Calu3 (cell line): Measurements from ENCODE around the gene RAI14. TPM values are rescaled to one million over a fixed set of nuclear protein-coding genes. Genes with fewer than 3 reads are reported as not detected.

Source experiments
- Bru-seq: library from RNA; stranded (reverse); fragments of 400-500 nt; gene quantifications from one replicate; lab custom pipeline; 2021; lab: Mats Ljungman, UMichigan
- BruChase-seq, 2 experiments: library from RNA; stranded (reverse); fragments of 400-500 nt; gene quantifications; one replicate each; lab custom pipeline; 2021; lab: Mats Ljungman, UMichigan
- BruUV-seq: library from RNA; stranded (reverse); fragments of 400-500 nt; replicated peaks from 2 replicates; lab custom pipeline; 2021; lab: Mats Ljungman, UMichigan
- CTCF ChIA-PET: fragments of 300-600 bp; sonication (Branson Sonifier 250); formaldehyde crosslinking; loops from one replicate; lab custom pipeline; 2022; ENCODE audit warnings: antibody characterized with exemption; lab: Charles Lee
- DNase-seq: peaks from one replicate; pipeline ENCODE4 v3.0.0; 2022
- H3K27ac Mint-ChIP-seq: one replicate; pipeline ENCODE4 v1.8.0; 2022; ENCODE audit warnings: mixed read lengths; ENCODE audit not compliant: unreplicated experiment
- H3K27me3 Mint-ChIP-seq: one replicate; pipeline ENCODE4 v1.8.0; 2022; ENCODE audit warnings: mixed read lengths; ENCODE audit not compliant: unreplicated experiment
- H3K36me3 Mint-ChIP-seq: one replicate; pipeline ENCODE4 v1.8.0; 2022; ENCODE audit warnings: mild to moderate bottlenecking, moderate library complexity, mixed read lengths; ENCODE audit not compliant: insufficient read depth, unreplicated experiment
- H3K4me1 Mint-ChIP-seq: one replicate; pipeline ENCODE4 v1.8.0; 2022; ENCODE audit warnings: mild to moderate bottlenecking, low read depth, mixed read lengths; ENCODE audit not compliant: unreplicated experiment
- H3K4me3 Mint-ChIP-seq: one replicate; pipeline ENCODE4 v1.8.0; 2022; ENCODE audit warnings: mild to moderate bottlenecking, low read depth, moderate library complexity, mixed read lengths; ENCODE audit not compliant: unreplicated experiment
- H3K9me3 Mint-ChIP-seq: one replicate; pipeline ENCODE4 v1.8.0; 2022; ENCODE audit warnings: low read depth, mixed read lengths; ENCODE audit not compliant: unreplicated experiment
- CTCF ChIP-seq: fragments of 200-600 bp; IDR thresholded peaks from one replicate; pipeline ENCODE4 v1.8.0; 2022; ENCODE audit warnings: antibody characterized with exemption; ENCODE audit not compliant: unreplicated experiment
- intact Hi-C: fragments of 100-400 bp; cut with micrococcal nuclease; formaldehyde crosslinking; loops from one replicate; pipeline ENCODE4 v1.10.0; 2022; ENCODE audit not compliant: unreplicated experiment
- long read RNA-seq: library from polyadenylated mRNA; stranded (forward); transcript quantifications from one replicate; pipeline ENCODE4 v2.0.0, GENCODE V29; 2022
- total RNA-seq: library from RNA; stranded (reverse); gene quantifications from 2 replicates; pipeline ENCODE4 v1.2.3, GENCODE V29; 2022

The RAI14 gene
- total RNA-seq: 56.2 and 84.3 TPM in 2 replicates
- Bru-seq, nascent RNA: percentile 83 among the genes with signal in this experiment
- BruChase-seq, experiment 1, labeled RNA remaining after a 6-hour chase: percentile 81 among the genes with signal in this experiment
- BruChase-seq, experiment 2, labeled RNA remaining after a 2-hour chase: percentile 80 among the genes with signal in this experiment
- long read RNA-seq, full-length matches to known transcripts: 16 of 23 reads
- long read RNA-seq, partial matches to known transcripts: 5 of 23 reads
- long read RNA-seq, other reads (novel, unspliced or antisense): 2 of 23 reads

DNA sequence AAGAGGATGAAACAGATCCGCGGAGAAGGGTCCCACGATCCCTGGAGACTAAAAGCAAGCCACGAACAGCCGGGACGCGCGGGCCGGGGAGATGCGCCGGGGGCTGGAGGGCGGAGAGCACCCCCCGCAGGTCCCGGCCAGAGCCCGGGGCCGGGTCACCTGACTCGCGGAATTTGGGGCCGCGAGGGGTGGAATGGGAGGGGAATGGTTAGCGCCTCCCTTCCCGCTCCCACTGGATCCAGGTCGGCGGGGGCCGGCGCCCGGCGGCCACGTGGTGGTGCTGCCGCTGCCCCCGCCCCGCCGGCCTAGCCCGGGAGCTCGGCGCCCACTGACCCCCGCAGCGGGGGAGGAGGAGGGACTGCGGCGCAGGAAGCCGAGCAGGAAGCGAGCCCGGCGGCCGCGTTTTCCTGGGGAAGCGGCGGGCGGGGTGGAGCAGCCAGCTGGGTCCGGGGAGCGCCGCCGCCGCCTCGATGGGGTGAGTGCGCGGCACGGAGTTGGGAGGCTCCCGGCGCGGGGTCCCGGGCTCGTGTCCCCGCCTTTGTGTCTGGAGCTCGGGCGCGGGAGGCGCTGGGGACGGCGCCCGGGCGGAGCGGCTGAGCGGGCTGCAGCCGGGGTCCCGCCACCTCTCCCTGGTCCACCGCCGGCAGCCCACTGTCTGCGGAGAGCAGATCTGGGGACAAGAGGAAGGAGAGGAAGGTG is at the start of gene RAI14:
RAI14 (plus strand) TSS at position 328 of the 699 bp plus-strand sequence. CDS start 30,592 bp downstream, outside the sequence.
- H3K36me3 Mint-ChIP-seq: peaks cover 43% of the 10 kb centered on the region
- H3K27ac Mint-ChIP-seq: peak within 1 kb of the TSS; percentile 54
- no TSS peak for BruUV-seq
- DNase-seq: peak; percentile 88
- CTCF ChIA-PET: interaction anchor here (0.7 to 2.1 kb wide), 7 partner anchors 31 to 176 kb away, joined by 3 to 6 read pairs (median 4); no protein-coding TSS in a partner anchor
- peaks cover 27% of the 10 kb centered on the region for H3K4me1 Mint-ChIP-seq
- no peaks in the 10 kb centered on the region for H3K9me3 Mint-ChIP-seq
- TF ChIP-seq CTCF: no peak
- H3K27me3 Mint-ChIP-seq: no peaks in the 10 kb centered on the region
- H3K4me3 Mint-ChIP-seq: peak within 1 kb of the TSS; percentile 60
- intact Hi-C loops: loop anchor here (5.0 kb wide), 2 partner anchors 49 to 69 kb away; no protein-coding TSS in a partner anchor

- no peaks in the 10 kb centered on the region for H3K27me3 Mint-ChIP-seq
- H3K4me1 Mint-ChIP-seq: peaks cover 32% of the 10 kb centered on the region
- no peak for TF ChIP-seq CTCF
- no peak overlapping the region for H3K4me3 Mint-ChIP-seq
- CTCF ChIA-PET: interaction anchor here (1.5 kb wide), 1 partner anchor 22 kb away, joined by 5 read pairs; no protein-coding TSS in a partner anchor
- no TSS peak for BruUV-seq
- H3K9me3 Mint-ChIP-seq: no peaks in the 10 kb centered on the region
- no peaks in the 10 kb centered on the region for H3K36me3 Mint-ChIP-seq
- DNase-seq: no peak
- peak overlapping the region; percentile 95 for H3K27ac Mint-ChIP-seq
- intact Hi-C loops: loop anchor here (2.0 to 5.0 kb wide), 2 partner anchors 22 to 49 kb away; partner anchors contain the start of gene RAI14
These were observed 47.8 kb upstream of the RAI14 start for GRCh38 chr5:34608368-34608767.

- no TSS peak for BruUV-seq
- DNase-seq: no peak
- peak overlapping the region; percentile 95 for H3K27ac Mint-ChIP-seq
- CTCF ChIA-PET: interaction anchor here (1.5 kb wide), 1 partner anchor 23 kb away, joined by 5 read pairs; no protein-coding TSS in a partner anchor
- peak overlapping the region; percentile 37 for H3K4me3 Mint-ChIP-seq
- no peaks in the 10 kb centered on the region for H3K9me3 Mint-ChIP-seq
- peaks cover 32% of the 10 kb centered on the region for H3K4me1 Mint-ChIP-seq
- TF ChIP-seq CTCF: no peak
- H3K36me3 Mint-ChIP-seq: no peaks in the 10 kb centered on the region
- H3K27me3 Mint-ChIP-seq: no peaks in the 10 kb centered on the region
- intact Hi-C loops: loop anchor here (2.0 to 5.0 kb wide), 2 partner anchors 22 to 48 kb away; partner anchors contain the start of gene RAI14
These were observed 47.1 kb upstream of the RAI14 start for GRCh38 chr5:34608859-34609648.
